SU-DHL-6 (cell line): ENCODE data around the gene PRKCZ.

Experiments
- H2AFZ ChIP-seq: fragments of 200-600 bp; sonication (generic); 2 replicates; pipeline ENCODE4 v1.6.1; 2014; ENCODE audit warnings: low read depth, mild to moderate bottlenecking, moderate library complexity, mixed read lengths, antibody characterized with exemption, low read length; ENCODE audit not compliant: severe bottlenecking
- H3F3A ChIP-seq: fragments of 200-600 bp; shearing (Covaris generic); 2 replicates; pipeline ENCODE4 v1.6.0; 2016; ENCODE audit warnings: antibody characterized with exemption, mild to moderate bottlenecking; ENCODE audit not compliant: insufficient read depth
- H3K27ac ChIP-seq: fragments of 200-600 bp; sonication (generic); 2 replicates; pipeline ENCODE4 v1.5.1; 2016; ENCODE audit warnings: low read depth, mild to moderate bottlenecking, low read length, moderate library complexity, mixed read lengths
- H3K27me3 ChIP-seq: fragments of 200-600 bp; sonication (generic), shearing (Covaris generic); 2 replicates; pipeline ENCODE4 v1.6.0; 2014; ENCODE audit warnings: mild to moderate bottlenecking, low read length
- H3K36me3 ChIP-seq: fragments of 200-600 bp; sonication (generic); 2 replicates; pipeline ENCODE4 v1.6.1; 2014; ENCODE audit warnings: mild to moderate bottlenecking, low read length, mixed read lengths
- H3K4me2 ChIP-seq: fragments of 300-600, 200-600 bp; shearing (Covaris generic), sonication (generic); 2 replicates; pipeline ENCODE4 v1.6.0; 2014; ENCODE audit warnings: low read length, low read depth, mild to moderate bottlenecking; ENCODE audit not compliant: poor library complexity, severe bottlenecking
- H3K4me3 ChIP-seq: fragments of 200-600 bp; sonication (generic); 2 replicates; pipeline ENCODE4 v1.5.1; 2014; ENCODE audit warnings: antibody characterized with exemption, low read length, mild to moderate bottlenecking, mixed read lengths; ENCODE audit not compliant: insufficient read depth, poor library complexity, severe bottlenecking
- H3K79me2 ChIP-seq: fragments of 200-600 bp; sonication (generic); 2 replicates; pipeline ENCODE4 v1.6.1; 2014; ENCODE audit warnings: mild to moderate bottlenecking, low read length, moderate library complexity; ENCODE audit not compliant: insufficient read depth
- H3K9ac ChIP-seq: fragments of 200-600 bp; sonication (generic); 2 replicates; pipeline ENCODE4 v1.7.0; 2014; ENCODE audit warnings: mild to moderate bottlenecking, low read length
- H3K9me2 ChIP-seq: fragments of 200-600 bp; sonication (generic); replicated peaks from 2 replicates; pipeline ENCODE4 v1.6.1; 2014; ENCODE audit warnings: low read length; ENCODE audit not compliant: insufficient read depth
- H3K9me3 ChIP-seq: fragments of 200-600 bp; sonication (generic); 2 replicates; pipeline ENCODE4 v1.6.1; 2014; ENCODE audit warnings: low read length, mixed read lengths; ENCODE audit not compliant: insufficient read depth
- H4K20me1 ChIP-seq: fragments of 200-600 bp; sonication (generic); 2 replicates; pipeline ENCODE4 v1.6.1; 2014; ENCODE audit warnings: low read depth, mild to moderate bottlenecking, antibody characterized with exemption, low read length, moderate library complexity, mixed read lengths
- CTCF ChIP-seq: fragments of 200-600 bp; sonication (generic); IDR thresholded peaks from one replicate; pipeline ENCODE4 v1.5.1; 2017; ENCODE audit warnings: antibody characterized with exemption, mild to moderate bottlenecking, low read length, moderate library complexity; ENCODE audit not compliant: insufficient read depth, poor library complexity, severe bottlenecking
- EZH2phosphoT487 ChIP-seq: fragments of 200-600 bp; sonication (generic), shearing (Covaris generic); conservative IDR thresholded peaks from 2 replicates; pipeline ENCODE4 v1.6.1; 2018; ENCODE audit warnings: mild to moderate bottlenecking, antibody characterized with exemption, low read length, moderate library complexity, mixed read lengths

PRKCZ gene

GRCh38 chr1:2213576-2214505 is 163.6 kb downstream of the PRKCZ start:
- Histone ChIP-seq H3K9ac (no peak overlapping the region), H3K27ac (no peak overlapping the region), H3F3A (no peaks in the 10 kb centered on the region), H4K20me1 (no peaks in the 10 kb centered on the region), H3K36me3 (no peaks in the 10 kb centered on the region), H3K9me3 (no peaks in the 10 kb centered on the region), H3K4me3 (no peak overlapping the region), H3K4me2 (no peak overlapping the region), H3K9me2 (no peaks in the 10 kb centered on the region), H3K27me3 (no peaks in the 10 kb centered on the region), H3K79me2 (no peaks in the 10 kb centered on the region), H2AFZ (no peak overlapping the region)
- no peak for TF ChIP-seq EZH2phosphoT487
- no peak for TF ChIP-seq CTCF

DNA sequence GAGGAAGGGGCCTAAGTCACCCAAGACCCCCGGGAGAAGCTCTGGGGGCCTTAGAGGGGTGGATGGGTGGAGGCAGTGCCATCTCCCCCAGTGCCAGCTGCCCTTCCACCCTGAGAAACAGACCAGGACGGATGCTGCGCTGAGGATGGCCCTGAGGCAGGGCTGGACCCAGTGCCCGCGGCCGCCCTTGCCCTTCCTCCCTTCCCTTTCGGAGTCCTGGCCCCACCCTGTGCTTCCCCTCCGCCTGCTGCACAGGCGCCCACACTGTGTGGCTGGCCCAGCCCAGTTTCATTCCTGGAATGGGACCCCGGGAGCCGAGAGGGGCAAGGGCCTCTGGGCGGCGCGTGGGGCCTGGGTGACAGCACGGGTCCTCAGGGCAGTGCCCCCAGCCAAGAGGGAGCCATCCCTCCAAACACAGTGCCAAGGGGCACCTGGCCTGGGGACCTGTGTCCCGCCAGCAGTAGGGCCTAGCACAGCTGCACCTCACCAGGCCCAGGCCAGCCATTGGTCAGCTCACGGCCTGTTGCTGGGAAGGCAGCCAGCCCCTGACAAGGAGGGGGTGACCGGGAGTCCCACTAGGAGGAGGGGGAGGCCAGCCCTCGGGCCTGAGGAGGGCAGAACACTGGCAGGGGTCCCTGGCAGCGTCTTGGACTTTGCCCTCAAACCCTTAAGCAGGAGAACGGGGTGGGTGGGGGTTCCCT is 164.5 kb downstream of the PRKCZ start:
- Histone ChIP-seq H3K9me3 (no peaks in the 10 kb centered on the region), H3K9me2 (no peaks in the 10 kb centered on the region), H3K4me2 (no peak overlapping the region), H3K4me3 (no peak overlapping the region), H3K27me3 (no peaks in the 10 kb centered on the region), H3K36me3 (no peaks in the 10 kb centered on the region), H3K9ac (no peak overlapping the region), H3K79me2 (no peaks in the 10 kb centered on the region), H3K27ac (no peak overlapping the region), H4K20me1 (no peaks in the 10 kb centered on the region), H2AFZ (no peak overlapping the region), H3F3A (no peaks in the 10 kb centered on the region)
- TF ChIP-seq EZH2phosphoT487 (no peak), CTCF (no peak)

- no peak overlapping the region for H3K4me2 ChIP-seq
- H3K9me3 ChIP-seq: no peaks in the 10 kb centered on the region
- no peaks in the 10 kb centered on the region for H3K27me3 ChIP-seq
- H3K4me3 ChIP-seq: no peak overlapping the region
- no peak overlapping the region for H2AFZ ChIP-seq
- no peaks in the 10 kb centered on the region for H3K36me3 ChIP-seq
- no peaks in the 10 kb centered on the region for H3K9me2 ChIP-seq
- no peak overlapping the region for H3K27ac ChIP-seq
- H3K9ac ChIP-seq: no peak overlapping the region
- no peaks in the 10 kb centered on the region for H3F3A ChIP-seq
- TF ChIP-seq CTCF (no peak), EZH2phosphoT487 (no peak)
- H3K79me2 ChIP-seq: no peaks in the 10 kb centered on the region
- no peaks in the 10 kb centered on the region for H4K20me1 ChIP-seq
These were observed 165.1 kb downstream of the PRKCZ start for GRCh38 chr1:2215329-2215728.
